Measurements from ENCODE around the gene RGS7BP.
A peak's percentile ranks its signal among the peaks of the same experiment; 100 is the strongest.

The RGS7BP gene

GRCh38 chr5:64505769-64506566 lies at the start of gene RGS7BP:
Gene RGS7BP (plus strand): TSS chr5:64506015. CDS start chr5:64506625, 610 bp downstream.
- DNase-seq = peak in 50 of 56 donors; percentile 11 to 91 (median 61)

DNA sequence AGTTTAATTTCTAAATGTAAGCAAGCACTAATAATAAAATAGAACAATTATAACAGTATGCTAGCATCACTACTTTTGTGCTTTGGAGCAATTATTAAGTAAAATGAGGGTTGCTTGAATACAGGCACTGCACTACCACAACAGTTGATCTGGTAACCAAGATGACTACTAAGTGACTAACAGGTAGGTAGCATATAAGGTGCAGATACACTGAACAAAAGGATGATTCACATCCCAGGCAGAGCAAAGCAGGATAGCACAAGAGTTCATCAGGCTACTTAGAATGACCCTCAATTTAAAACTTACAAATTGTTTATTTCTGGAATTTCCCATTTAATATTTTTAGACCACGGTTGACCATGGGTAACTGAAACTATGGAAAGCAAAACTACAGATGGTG lies 48.0 kb upstream of the RGS7BP start:
- no peak for DNase-seq

- peak in 14 of 56 donors; percentile 2 to 44 (median 11) for DNase-seq
These were observed 46.9 kb upstream of the RGS7BP start for GRCh38 chr5:64458948-64459347.

- no peak for DNase-seq
These were observed 43.4 kb upstream of the RGS7BP start for GRCh38 chr5:64462391-64462790.

DNA sequence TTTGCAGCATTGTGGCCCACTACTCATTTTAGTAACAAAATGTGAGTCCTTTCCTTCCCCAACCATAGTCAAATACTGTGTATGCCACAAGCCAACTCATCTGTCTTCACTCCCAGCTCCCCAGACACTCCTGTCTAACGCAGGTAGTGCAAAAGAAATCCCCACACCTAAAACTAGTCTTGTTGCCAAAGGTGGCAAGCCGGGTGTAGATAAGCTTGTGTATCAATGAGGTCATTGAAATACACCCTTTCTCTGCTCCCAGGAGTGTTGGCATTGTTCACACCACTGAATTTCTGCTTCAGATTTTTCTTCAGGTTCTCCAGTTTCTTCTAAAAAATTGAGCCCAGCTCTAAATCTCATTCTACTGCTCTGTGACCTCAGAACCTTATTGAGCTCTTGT lies 19.7 kb upstream of the RGS7BP start:
- no peak for DNase-seq

DNA sequence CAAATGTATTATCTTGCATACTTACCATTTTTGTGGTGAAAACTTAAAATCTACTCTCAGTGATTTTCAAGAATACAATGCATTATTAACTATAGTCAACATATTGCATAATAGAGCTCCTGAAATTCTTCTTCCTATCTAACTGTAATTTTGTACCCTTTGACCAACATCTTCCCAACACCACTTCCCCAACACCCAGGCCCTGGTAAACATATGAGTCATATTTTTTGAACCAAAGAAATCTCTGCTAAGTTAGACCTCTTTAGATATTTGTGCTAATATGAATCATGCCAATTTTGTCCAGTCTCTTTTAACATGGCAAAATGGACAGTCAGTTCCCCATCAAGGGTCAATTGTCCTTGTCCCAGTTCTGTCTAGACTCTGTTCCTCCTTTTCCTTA lies 18.5 kb upstream of the RGS7BP start:
- no peak for DNase-seq

DNA sequence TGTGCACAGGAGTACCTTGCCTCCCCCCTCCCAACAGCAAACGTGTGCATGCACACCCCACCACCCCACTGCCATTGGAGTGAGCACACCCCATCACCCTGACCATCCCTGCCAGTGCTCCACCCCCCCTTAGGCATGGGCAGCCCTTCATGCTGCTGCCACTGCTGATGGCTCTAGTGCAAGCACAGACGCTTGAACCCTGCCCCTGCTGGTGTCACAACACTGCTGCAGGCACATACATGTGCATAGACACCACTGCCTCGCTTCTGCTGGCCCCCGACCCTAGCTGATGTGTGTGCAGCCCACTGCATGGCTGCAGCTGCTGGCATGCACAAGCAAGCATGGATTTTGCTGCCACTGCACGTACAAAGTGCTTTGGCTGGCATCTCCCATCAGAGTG lies 16.0 kb upstream of the RGS7BP start:
- DNase-seq = no peak

DNA sequence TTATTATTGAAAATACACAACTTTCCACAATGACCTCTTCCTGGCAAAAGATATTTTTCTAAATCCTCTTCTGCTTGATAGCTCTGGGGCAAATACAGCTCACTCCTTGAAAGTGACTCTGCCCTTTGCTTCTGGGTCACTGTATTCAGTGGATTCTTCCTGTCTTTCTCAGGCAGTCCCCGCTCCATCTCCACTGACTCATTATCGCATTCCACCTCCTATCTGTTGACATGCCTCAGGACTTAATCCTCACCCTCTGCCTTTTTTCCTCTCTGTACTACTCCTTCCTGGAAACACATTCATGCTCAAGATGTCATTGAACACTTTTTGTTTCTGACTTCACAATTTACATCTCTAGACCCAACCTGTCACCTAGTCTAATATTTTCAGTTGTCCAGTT lies 8.4 kb upstream of the RGS7BP start:
- no peak for DNase-seq

- DNase-seq = peak in 5 of 56 donors; percentile 10 to 18 (median 12)
These were observed 3.6 kb upstream of the RGS7BP start for GRCh38 chr5:64502196-64502595.

DNA sequence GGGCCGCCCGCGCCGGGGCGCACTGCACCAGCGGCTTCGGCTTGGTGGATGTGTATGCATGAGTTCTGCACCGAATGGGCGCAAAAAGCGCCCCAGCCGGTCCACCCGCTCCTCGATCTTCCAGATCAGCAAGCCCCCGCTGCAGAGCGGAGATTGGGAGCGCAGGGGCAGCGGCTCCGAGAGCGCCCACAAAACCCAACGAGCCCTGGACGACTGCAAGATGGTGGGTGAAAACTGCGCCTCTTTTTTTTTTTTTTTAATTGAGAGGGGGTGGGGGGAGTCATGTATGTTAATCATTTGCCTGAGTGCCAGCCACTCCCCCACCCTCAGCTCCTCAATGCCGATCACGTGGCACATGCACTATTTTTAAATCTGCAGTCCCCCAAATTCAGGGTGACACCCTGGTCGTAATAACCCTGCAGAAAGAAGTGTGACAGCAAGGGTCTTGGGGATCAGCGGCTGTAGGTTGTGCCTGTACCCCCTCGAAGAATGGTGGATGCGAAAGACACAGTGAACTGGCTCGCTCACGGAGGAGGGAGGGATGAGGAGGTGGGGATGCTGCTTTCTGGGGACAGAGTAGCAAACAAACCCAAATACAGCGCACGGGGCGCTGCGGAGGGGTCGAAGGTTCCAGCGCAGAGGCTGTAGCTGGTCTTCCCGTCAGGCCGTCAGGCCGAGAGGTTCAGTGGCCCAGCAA lies 900 bp downstream of the RGS7BP start:
- DNase-seq = peak in 22 of 56 donors; percentile 2 to 63 (median 27)

DNA sequence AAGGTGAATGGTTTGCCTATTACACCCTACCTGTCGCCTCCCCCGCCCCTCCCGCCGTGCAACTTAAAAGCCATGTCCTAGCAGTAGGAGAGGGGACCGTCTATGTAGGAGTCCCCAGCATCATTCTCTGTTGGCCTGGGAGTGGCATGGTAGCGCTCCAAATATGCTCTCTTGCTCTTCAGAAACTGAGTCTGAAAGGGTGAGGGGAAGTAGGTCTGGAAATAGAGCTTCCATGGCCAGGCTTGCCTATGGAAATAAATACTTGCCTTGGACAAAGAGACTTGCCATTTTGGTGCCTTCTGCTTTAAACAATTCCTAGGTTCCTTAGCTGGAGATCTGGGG lies 1.4 kb downstream of the RGS7BP start:
- DNase-seq = no peak

DNA sequence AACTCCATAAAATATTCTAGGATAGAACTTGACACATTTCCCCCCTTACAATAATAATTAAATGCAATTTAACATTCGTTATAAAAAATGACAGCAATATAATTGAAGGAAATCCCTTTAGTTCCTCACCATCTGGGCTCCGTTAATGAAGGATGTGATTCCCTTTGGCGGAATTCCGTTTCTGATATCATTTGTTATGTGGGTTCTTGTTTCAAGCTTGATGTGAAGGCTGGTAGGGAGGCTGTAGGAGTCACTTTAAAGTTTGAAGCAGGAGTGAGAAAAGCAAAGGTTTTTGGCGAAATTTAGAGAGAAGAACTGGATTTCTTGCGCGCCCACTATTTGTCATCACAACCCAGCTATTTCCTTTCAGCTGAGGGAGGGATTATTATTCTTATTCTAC lies 4.0 kb downstream of the RGS7BP start:
- no peak for DNase-seq

DNA sequence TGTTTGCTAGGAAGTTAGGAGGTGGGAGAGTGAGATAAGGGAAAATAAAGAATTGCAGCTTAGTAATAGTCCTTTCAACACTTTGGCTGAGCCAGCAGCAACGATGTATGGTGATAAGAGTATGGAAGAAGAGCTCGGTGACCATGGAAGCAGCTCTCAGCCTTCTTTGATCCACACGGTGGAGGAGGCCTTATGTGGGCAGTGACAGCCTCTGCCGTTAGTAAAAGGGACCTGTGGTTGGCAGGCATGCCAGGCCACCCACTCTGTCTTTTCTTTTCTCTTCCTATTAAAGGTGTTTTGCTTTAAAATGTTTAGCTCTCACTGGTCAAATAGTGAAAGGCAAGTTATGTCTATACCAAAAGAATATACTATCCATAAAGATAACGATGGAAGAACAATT lies 7.7 kb downstream of the RGS7BP start:
- no peak for DNase-seq

DNA sequence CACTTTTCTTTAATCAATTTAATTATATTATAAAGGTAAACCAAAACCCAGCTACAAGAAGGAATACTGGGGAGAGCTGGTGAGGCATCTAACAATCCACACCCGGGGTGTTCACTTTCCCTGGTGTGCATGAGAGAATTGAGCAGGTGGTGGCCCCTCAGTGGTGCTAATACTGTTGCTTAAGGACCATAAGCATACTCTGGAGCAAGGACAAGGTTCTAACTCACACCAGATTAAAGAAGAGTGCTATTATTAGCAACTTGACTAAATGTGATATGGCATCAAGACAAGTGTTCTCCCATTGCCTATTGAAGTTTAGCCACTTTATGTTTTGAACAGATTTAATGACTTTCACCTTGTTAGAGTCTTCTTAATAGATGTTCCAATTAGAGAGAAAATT lies 8.8 kb downstream of the RGS7BP start:
- DNase-seq = no peak

- DNase-seq = no peak
These were observed 10.4 kb downstream of the RGS7BP start for GRCh38 chr5:64516216-64516615.

DNA sequence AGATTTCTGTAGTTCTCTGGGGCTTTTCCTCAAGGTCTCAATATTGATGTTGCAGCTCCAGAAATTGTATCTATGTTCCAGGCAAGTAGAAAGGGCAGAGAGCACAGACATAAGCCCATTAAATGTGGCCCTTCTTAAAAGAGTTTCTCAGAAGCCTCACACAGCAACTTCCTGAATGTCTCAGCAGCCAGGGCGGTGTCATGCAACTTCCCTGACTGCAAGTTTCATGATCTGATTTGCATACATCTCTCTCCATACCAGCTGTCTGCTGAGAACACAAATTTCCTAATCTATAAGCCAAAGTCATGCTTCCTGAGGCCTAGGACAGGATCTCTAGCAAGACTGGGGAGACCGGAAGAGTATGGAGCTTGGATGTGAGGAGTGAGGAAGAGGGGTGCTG lies 13.0 kb downstream of the RGS7BP start:
- DNase-seq = no peak

GRCh38 chr5:64519263-64519662 lies 13.4 kb downstream of the RGS7BP start:
- no peak for DNase-seq

DNA sequence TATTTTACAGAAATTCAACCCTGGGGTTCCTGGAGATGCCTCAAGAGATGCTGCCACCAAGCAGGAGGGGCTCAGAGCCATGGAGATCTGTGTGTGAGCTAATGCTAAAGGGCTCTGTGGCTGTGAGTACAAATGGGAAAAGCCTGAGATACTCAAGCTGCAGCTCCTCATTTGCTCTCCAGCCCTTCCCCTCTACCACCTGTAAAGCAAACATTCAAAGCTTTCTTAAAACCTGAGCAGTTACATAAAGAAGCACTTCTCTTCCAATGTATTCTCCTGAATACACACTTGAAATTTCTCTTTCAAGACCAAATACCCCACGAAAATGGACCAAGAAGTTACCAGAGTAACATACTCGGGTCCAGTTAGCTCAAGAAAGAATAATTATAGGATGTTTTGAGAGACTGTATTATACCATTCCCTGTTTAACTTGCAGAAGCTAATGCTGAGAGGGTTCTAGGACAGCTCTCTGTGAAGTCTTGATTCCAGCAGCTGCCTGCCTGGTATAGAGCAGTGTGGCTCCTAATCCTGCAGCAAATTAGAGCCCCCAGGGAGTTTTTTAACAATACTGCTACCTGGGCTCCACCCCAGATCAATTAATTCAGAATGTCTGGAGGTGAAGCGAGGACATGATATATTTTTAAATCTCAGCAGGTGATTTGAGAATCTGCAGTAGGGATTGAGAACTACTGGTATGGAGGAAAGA lies 21.1 kb downstream of the RGS7BP start:
- DNase-seq = no peak

DNA sequence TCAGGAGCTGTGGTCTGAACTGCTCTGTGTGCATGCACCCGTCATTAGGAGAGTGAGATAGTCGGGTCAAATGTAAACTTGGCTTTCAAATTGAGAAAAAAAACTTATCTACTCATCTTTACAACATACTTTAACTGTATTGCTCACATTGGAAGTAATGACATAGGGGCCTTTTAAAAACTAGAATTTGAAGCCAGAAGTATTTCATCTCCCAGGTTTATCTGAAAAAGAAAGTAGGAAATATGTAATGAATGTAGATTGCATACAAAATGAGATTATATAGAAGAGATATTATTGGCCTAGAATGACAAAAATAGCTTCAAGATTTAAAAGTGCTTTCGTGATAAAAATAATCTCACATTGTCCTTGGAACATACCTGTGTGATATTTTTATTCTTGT lies 24.3 kb downstream of the RGS7BP start:
- DNase-seq = no peak

DNA sequence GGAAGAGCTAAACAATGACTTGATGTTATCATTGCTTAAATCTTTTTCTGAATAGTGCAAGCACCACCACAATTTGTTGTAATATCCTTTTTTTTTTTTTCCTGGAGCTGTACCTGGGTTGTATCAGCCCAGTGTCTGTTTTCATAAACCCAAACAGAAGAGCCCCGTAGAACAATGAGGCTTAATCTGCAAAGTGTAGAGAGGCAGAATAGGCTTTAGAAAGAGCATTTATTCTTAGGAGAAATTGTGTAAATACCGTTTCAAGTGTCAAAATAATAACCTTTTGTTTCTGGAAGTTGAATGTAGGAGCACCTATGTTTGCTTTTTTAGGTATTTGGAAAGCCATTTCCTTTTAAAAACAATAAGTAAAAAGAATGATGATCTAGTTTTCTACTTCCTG lies 26.4 kb downstream of the RGS7BP start:
- no peak for DNase-seq

DNA sequence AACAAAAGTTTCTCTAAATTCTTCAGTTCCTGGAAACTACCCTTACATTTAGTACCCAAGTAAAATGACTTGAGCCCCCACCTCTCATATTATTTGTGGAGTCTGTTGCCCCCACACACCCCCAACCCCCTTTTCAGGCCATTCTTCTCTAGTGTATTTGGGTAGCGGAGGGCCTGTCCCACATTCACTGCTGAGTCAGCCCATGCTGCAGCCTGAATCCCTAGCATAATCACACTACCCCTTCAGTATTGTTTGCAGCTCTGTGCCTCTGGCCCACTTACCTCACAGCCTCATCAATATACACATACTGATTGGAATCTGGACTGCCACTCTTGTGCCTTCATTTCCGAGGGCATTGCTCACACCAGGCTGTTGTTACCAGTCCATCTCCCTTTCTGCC lies 26.8 kb downstream of the RGS7BP start:
- DNase-seq = no peak

DNA sequence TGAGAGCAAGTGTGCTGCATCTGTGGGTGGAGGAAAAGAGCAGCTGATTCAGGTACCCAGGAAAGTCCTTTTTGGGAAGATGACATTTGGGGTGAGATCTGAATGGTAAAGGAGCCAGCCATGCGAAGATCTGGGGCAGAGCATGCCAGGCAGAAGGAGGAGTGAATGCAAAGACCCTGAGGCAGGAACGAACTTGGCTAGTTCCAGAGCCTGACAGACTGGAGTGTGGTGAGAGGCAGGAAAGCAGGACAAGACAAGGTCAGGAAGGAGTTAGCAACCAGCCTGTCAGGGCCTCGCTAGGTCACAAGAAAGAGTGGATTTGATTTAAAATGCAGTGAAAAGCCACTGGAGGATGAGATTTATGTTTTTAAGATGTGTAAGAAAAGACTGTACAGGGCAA lies 28.2 kb downstream of the RGS7BP start:
- DNase-seq = no peak

DNA sequence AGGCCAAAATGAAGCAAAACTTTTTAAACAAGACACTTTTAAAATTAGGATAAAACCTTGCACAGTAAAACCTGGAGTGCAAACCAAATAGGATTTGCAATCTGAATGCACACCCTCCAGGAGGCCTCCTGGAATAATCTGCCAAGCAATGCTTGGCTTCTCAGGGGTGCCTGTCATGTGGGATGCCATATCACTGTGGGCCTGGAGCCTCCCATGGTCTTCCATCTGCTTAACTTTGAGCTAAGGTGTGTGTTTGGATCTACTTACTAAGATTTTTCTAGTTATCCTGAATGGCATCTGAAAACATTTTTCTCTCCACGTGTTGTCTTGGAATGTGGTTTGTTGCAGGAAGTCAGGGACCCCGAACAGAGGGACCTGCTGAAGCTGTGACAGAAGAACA lies 52.1 kb downstream of the RGS7BP start:
- no peak for DNase-seq

Measured in amygdala (tissue), 56 donors.